K562 (cell line): ENCODE results near the gene ABCA3. TPM values are rescaled to one million over a fixed set of nuclear protein-coding genes. Genes with fewer than 3 reads are reported as not detected.
A peak's percentile ranks its signal among the peaks of the same experiment; 100 is the strongest.

ENCODE experiments used
- ATAC-seq: fragments of 200-7000 bp; cut with Tn5 transposase; 3 replicates; pipeline ENCODE4 v1.9.1; 2020; ENCODE audit warnings: moderate library complexity
- BruUV-seq: library from RNA; stranded (reverse); fragments of 400-500 nt; replicated peaks from 2 replicates; lab custom pipeline; 2021; lab: Mats Ljungman, UMichigan
- CTCF ChIA-PET: fragments of 300-600 bp; formaldehyde crosslinking; extraction: SDS; loops from one replicate; lab custom pipeline; 2021; ENCODE audit warnings: low intra/inter-chr PET ratio; lab: Yijun Ruan, JAX
- POLR2A ChIA-PET: fragments of 300-600, 350-650 bp; sonication (Branson Sonifier 250); formaldehyde crosslinking; extraction: SDS; loops from one replicate; lab custom pipeline; 2021; ENCODE audit warnings: antibody characterized with exemption, inconsistent platforms; lab: Yijun Ruan, JAX
- DNase-seq, 4 experiments: peaks; one replicate each; pipeline versions ENCODE4 v3.0.0 to v3.0.0-alpha.2; 2011 to 2018; ENCODE audit warnings: low spot score in 3 of 4, mixed read lengths in 3 of 4; ENCODE audit errors: extremely low read depth in 1 of 4
- FAIRE-seq: peaks from 2 replicates; lab custom pipeline; 2011; peaks lifted over from hg19 to GRCh38; lab: Jason Lieb, UNC
- H2AFZ ChIP-seq: 2 replicates; pipeline ENCODE4 v1.6.0; 2011; ENCODE audit warnings: low read depth, low read length, control low read depth, inconsistent platforms
- H3K27ac ChIP-seq: fragments of 200-600 bp; 3 replicates; pipeline ENCODE4 v1.8.0; 2011; ENCODE audit warnings: low read depth, mild to moderate bottlenecking, control low read depth, inconsistent platforms, low read length, moderate library complexity, mixed read lengths; ENCODE audit errors: extremely low read depth
- H3K27me3 ChIP-seq, 2 experiments: fragments of 300-600 bp in 1 of 2; 2 replicates in 1 of 2; 3 replicates in 1 of 2; pipeline versions ENCODE4 v1.6.0 to v1.8.0; 2011; ENCODE audit warnings: inconsistent platforms in 2 of 2, low read length in 2 of 2, mild to moderate bottlenecking in 1 of 2, mixed read lengths in 1 of 2, moderate library complexity in 1 of 2; ENCODE audit not compliant: control insufficient read depth in 2 of 2, insufficient read depth in 2 of 2
- H3K36me3 ChIP-seq: fragments of 300-600 bp; 3 replicates; pipeline ENCODE4 v1.8.0; 2011; ENCODE audit warnings: mild to moderate bottlenecking, low read length, inconsistent platforms; ENCODE audit not compliant: control insufficient read depth, insufficient read depth
- H3K4me1 ChIP-seq, 2 experiments: fragments of 200-600 bp in 1 of 2; replicated peaks in 1 of 2; 2 replicates in 1 of 2; 3 replicates in 1 of 2; pipeline versions ENCODE4 v1.5.1 to v1.8.0; 2011; ENCODE audit warnings: inconsistent platforms in 2 of 2, low read length in 2 of 2, mild to moderate bottlenecking in 1 of 2, mixed read lengths in 1 of 2, moderate library complexity in 1 of 2; ENCODE audit not compliant: control insufficient read depth in 2 of 2, insufficient read depth in 2 of 2
- H3K4me2 ChIP-seq: 2 replicates; pipeline ENCODE4 v1.6.1; 2011; ENCODE audit warnings: low read length, control low read depth, inconsistent platforms, mixed read lengths; ENCODE audit not compliant: insufficient read depth
- H3K4me3 ChIP-seq: fragments of 200-600 bp; sonication (generic), shearing (Covaris generic); 2 replicates; pipeline ENCODE4 v1.5.1; 2016; ENCODE audit warnings: control low read depth, inconsistent platforms
- H3K79me2 ChIP-seq: fragments of 200-600 bp; 3 replicates; pipeline ENCODE4 v1.8.0; 2011; ENCODE audit warnings: low read length, inconsistent platforms; ENCODE audit not compliant: control insufficient read depth, insufficient read depth
- H3K9ac ChIP-seq, 2 experiments: 2 replicates each; pipeline versions ENCODE4 v1.6.0 to v1.6.1; 2011; ENCODE audit warnings: low read depth in 2 of 2, low read length in 2 of 2, control low read depth in 1 of 2, inconsistent platforms in 1 of 2, mild to moderate bottlenecking in 1 of 2, mixed read lengths in 1 of 2; ENCODE audit not compliant: insufficient read depth in 1 of 2
- H3K9me1 ChIP-seq: one replicate; pipeline ENCODE4 v1.6.0; 2011; ENCODE audit warnings: inconsistent platforms, mild to moderate bottlenecking, low read length, moderate library complexity; ENCODE audit not compliant: control insufficient read depth, insufficient read depth
- H3K9me3 ChIP-seq: replicated peaks from 2 replicates; pipeline ENCODE4 v1.5.1; 2011; ENCODE audit warnings: low read depth, low read length, inconsistent platforms; ENCODE audit not compliant: control insufficient read depth, insufficient read depth
- H4K20me1 ChIP-seq: replicated peaks from 2 replicates; pipeline ENCODE4 v1.6.1; 2011; ENCODE audit warnings: low read length, inconsistent platforms, mixed read lengths; ENCODE audit not compliant: control insufficient read depth, insufficient read depth
- ARID2 ChIP-seq: fragments of 450-650 bp; IDR thresholded peaks from 2 replicates; pipeline ENCODE4 v1.6.1; 2017; ENCODE audit warnings: antibody characterized with exemption, mild to moderate bottlenecking
- CTCFL ChIP-seq: IDR thresholded peaks from 2 replicates; pipeline ENCODE4 v1.6.1; 2011; ENCODE audit warnings: borderline replicate concordance, low read depth, mild to moderate bottlenecking, moderate library complexity, low read length; ENCODE audit not compliant: insufficient read depth, poor library complexity, severe bottlenecking
- EP300 ChIP-seq: IDR thresholded peaks from 2 replicates; pipeline ENCODE4 v1.6.1; 2012; ENCODE audit warnings: low read length, improper control_type of control experiment
- ETS1 ChIP-seq: conservative IDR thresholded peaks from 2 replicates; pipeline ENCODE4 v1.6.1; 2011; ENCODE audit warnings: low read depth, mild to moderate bottlenecking, low read length; ENCODE audit not compliant: control insufficient read depth
- FOXJ2 ChIP-seq: fragments of 200-800 bp; sonication (Bioruptor generic); IDR thresholded peaks from 2 replicates; pipeline ENCODE4 v1.6.1; 2016; ENCODE audit warnings: missing genetic modification characterization, missing compliant biosample characterization
- HMBOX1 ChIP-seq: sonication (generic); IDR thresholded peaks from 2 replicates; pipeline ENCODE4 v1.6.1; 2016
- HNRNPLL ChIP-seq: fragments of 200-400 bp; formaldehyde crosslinking; IDR thresholded peaks from 2 replicates; pipeline ENCODE4 v1.6.1; 2017; ENCODE audit warnings: low read length, low read depth, mild to moderate bottlenecking; ENCODE audit not compliant: poor library complexity, severe bottlenecking
- MLLT1 ChIP-seq, 2 experiments: fragments of 450-650 bp; IDR thresholded peaks; 2 replicates each; pipeline ENCODE4 v1.6.1; 2016
- PHB ChIP-seq: fragments of 250-450 bp; sonication (Bioruptor Pico); IDR thresholded peaks from 2 replicates; pipeline ENCODE4 v1.5.0; 2021
- TRIM25 ChIP-seq: fragments of 450-650 bp; IDR thresholded peaks from 2 replicates; pipeline ENCODE4 v1.7.0; 2016; ENCODE audit warnings: borderline replicate concordance
- ZNF384 ChIP-seq: IDR thresholded peaks from 2 replicates; pipeline ENCODE4 v1.6.1; 2012; ENCODE audit warnings: low read depth, low read length, improper control_type of control experiment
- ZSCAN32 ChIP-seq: fragments of 450-650 bp; formaldehyde crosslinking; IDR thresholded peaks from 2 replicates; pipeline ENCODE4 v1.4.0; 2020; ENCODE audit warnings: mild to moderate bottlenecking, moderate library complexity
- WGBS: fragments of 100-300 bp; shearing (Covaris generic); methylation state at CpG from one replicate; pipeline ENCODE4 v1.1.6; 2016; ENCODE audit warnings: low coverage, mixed read lengths; ENCODE audit not compliant: insufficient coverage; ENCODE audit errors: missing lambda C conversion rate; 5-methylcytosine and 5-hydroxymethylcytosine counted together
- in situ Hi-C: fragments of 300-500 bp; cut with MboI; formaldehyde crosslinking; loops from 4 replicates; pipeline ENCODE4 v1.15.0; 2018; ENCODE audit warnings: inconsistent platforms, mixed read lengths
- intact Hi-C: fragments of 100-400 bp; cut with micrococcal nuclease; formaldehyde crosslinking; loops from 2 replicates; pipeline ENCODE4 v1.14.2; 2022
- polyA plus RNA-seq, 8 experiments: library from polyadenylated mRNA; depleted of rRNA in 4 of 8; stranded (reverse) in 5 of 8; unstranded in 3 of 8; fragments of >200 nt; fragmentation: Nextera tagmentation in 2 of 8; fragmentation: Illumina TruSeq in 1 of 8; extraction: Ambion mirVana in 2 of 8; extraction: Trizol in 1 of 8; gene quantifications; 2 replicates each; pipeline versions ENCODE4 v1.2.1 to v1.2.3, GENCODE V29; 2011 to 2014; ENCODE audit warnings: inconsistent platforms in 1 of 8, missing spikeins in 1 of 8
- total RNA-seq, 7 experiments: library from RNA; depleted of rRNA in 6 of 7; stranded (reverse); fragments of >200 nt in 6 of 7; fragmentation: Illumina TruSeq in 2 of 7; extraction: Trizol in 2 of 7; gene quantifications; 2 replicates each; pipeline versions ENCODE4 v1.2.1 to v1.2.3, GENCODE V29; 2011 to 2021; ENCODE audit warnings: low replicate concordance in 1 of 7

The ABCA3 gene
- total and polyA plus RNA-seq, 9 of the 15 experiments (the other 6 are each of a cell fraction or from before 2014, with no cell fraction given): 0.66 to 23.7 (median 6.9) TPM

- Histone ChIP-seq H3K27me3 (no peaks in the 10 kb centered on the region), H3K9me3 (no peaks in the 10 kb centered on the region), H2AFZ (peak within 1 kb of the TSS; percentile 70), H3K79me2 (peaks cover 49% of the 10 kb centered on the region), H3K4me3 (peak within 1 kb of the TSS; percentile 94), H3K9ac (peak within 1 kb of the TSS; percentile 92 to 99), H3K9me1 (no peaks in the 10 kb centered on the region), H3K27ac (peak within 1 kb of the TSS; percentile 97), H3K4me1 (peaks cover 8 to 26% of the 10 kb centered on the region in 2 experiments), H3K4me2 (peak within 1 kb of the TSS; percentile 83), H3K36me3 (peaks cover 72% of the 10 kb centered on the region; the same call in 2 of the 3 replicates), H4K20me1 (0 out of 2 replicates have a peak, but pooled peaks cover 3% of the 10 kb centered on the region)
- intact Hi-C loops: loop anchor here (1.0 to 5.0 kb wide), 4 partner anchors 17 to 97 kb away; partner anchors contain the start of genes CASKIN1, E4F1, RNPS1 and TRAF7
- WGBS: under 1% methylated on average over 57 of the region's 88 CpGs
- ChIA-PET CTCF (interaction anchor here (2.4 kb wide), 1 partner anchor 57 kb away, joined by 18 read pairs; no protein-coding TSS in a partner anchor), POLR2A (interaction anchor here (0.6 to 3.7 kb wide), 23 partner anchors 11 to 474 kb away, joined by 3 to 40 read pairs (median 4); partner anchors contain the start of genes PGP, RNPS1 and TRAF7)
- in situ Hi-C loops: no loop called here
- ATAC-seq: peak; percentile 93
- FAIRE-seq: peak; percentile 94
- peak; percentile 97 to 99 (median 97) for DNase-seq
- BruUV-seq: no TSS peak
- TF ChIP-seq ZSCAN32 (no peak), TRIM25 (no peak), ETS1 (peak; percentile 68), FOXJ2 (tag) (no peak), ARID2 (0 out of 2 replicates have a peak, but pooled peaks have one; percentile 16), HMBOX1 (no peak), CTCFL (peak; percentile 50), ZNF384 (no peak), PHB (peak; percentile 11; the same call in 1 of the 2 replicates), MLLT1 (IDR thresholded peaks at IDR 0.05) (peak in 1 of 2 experiments; percentile 79; a peak in 2 of 4 replicates), EP300 (peak; percentile 34; the same call in 1 of the 2 replicates), HNRNPLL (peak; percentile 38)
Observed at GRCh38 chr16:2251296-2252111, 89.0 kb downstream of the ABCA3 start, which contains the start of gene ECI1. TSS of gene ECI1 (minus strand) at chr16:2251587. CDS start at chr16:2251566, 21 bp downstream.
